ENCODE measurements around the gene DLEC1. TPM values are rescaled to one million over a fixed set of nuclear protein-coding genes. Genes with fewer than 3 reads are reported as not detected.
A peak's percentile ranks its signal among the peaks of the same experiment; 100 is the strongest.

The DLEC1 gene
- total and polyA plus RNA-seq, 2 donors from 2014 or later, result 0.52 to 3.3 TPM

- Histone ChIP-seq H3K36me3 (ENCODE audit: control insufficient read depth in 2 of 3, insufficient read depth in 3 of 3, low read length in 3 of 3) (peaks cover 0 to 2% (median 0%) of the 10 kb centered on the region in 3 donors), H3K4me3 (ENCODE audit: low read length in 3 of 3) (peak overlapping the region; percentile 83 to 96 (median 90)), H3K27me3 (ENCODE audit: control insufficient read depth, insufficient read depth, low read length) (no peaks in the 10 kb centered on the region), H3K4me1 (ENCODE audit: control insufficient read depth in 2 of 3, insufficient read depth in 2 of 3, low read depth in 1 of 3, low read length in 3 of 3) (peaks cover 0 to 9% (median 2%) of the 10 kb centered on the region in 3 donors), H3K9ac (ENCODE audit: low read length in 3 of 3) (peak overlapping the region; percentile 78 to 96 (median 88)), H3K9me3 (ENCODE audit: control insufficient read depth in 2 of 3, insufficient read depth in 1 of 3, low read length in 3 of 3) (no peaks in the 10 kb centered on the region), H3K27ac (ENCODE audit: low read depth in 2 of 2, low read length in 2 of 2) (peak overlapping the region; percentile 98 to 99)
- FAIRE-seq (no peak), DNase-seq (peak in 1 of 5 donors; percentile 55)
- no peak for TF ChIP-seq CTCF (IDR thresholded peaks at IDR 0.05; ENCODE audit: borderline replicate concordance, extremely low read depth, insufficient read depth)
- intact Hi-C loops (cut with DNase I), result no loop called here
These were observed 126.8 kb downstream of the DLEC1 start for GRCh38 chr3:38165722-38166387.

- no peak overlapping the region for H3K9ac ChIP-seq (ENCODE audit: low read length in 3 of 3)
- no peak for TF ChIP-seq CTCF (IDR thresholded peaks at IDR 0.05; ENCODE audit: borderline replicate concordance, extremely low read depth, insufficient read depth)
- H3K27me3 ChIP-seq (ENCODE audit: control insufficient read depth, insufficient read depth, low read length), result no peaks in the 10 kb centered on the region
- intact Hi-C loops (cut with DNase I), result no loop called here
- H3K4me3 ChIP-seq (ENCODE audit: low read length in 3 of 3), result no peak overlapping the region
- no peak for FAIRE-seq
- H3K4me1 ChIP-seq (ENCODE audit: control insufficient read depth in 2 of 3, insufficient read depth in 2 of 3, low read depth in 1 of 3, low read length in 3 of 3), result peaks cover 0 to 9% (median 2%) of the 10 kb centered on the region in 3 donors
- peaks cover 0 to 2% (median 0%) of the 10 kb centered on the region in 3 donors for H3K36me3 ChIP-seq (ENCODE audit: control insufficient read depth in 2 of 3, insufficient read depth in 3 of 3, low read length in 3 of 3)
- H3K9me3 ChIP-seq (ENCODE audit: control insufficient read depth in 2 of 3, insufficient read depth in 1 of 3, low read length in 3 of 3), result no peaks in the 10 kb centered on the region
- DNase-seq, result no peak
- H3K27ac ChIP-seq (ENCODE audit: low read depth in 2 of 2, low read length in 2 of 2), result no peak overlapping the region
These were observed 128.6 kb downstream of the DLEC1 start for GRCh38 chr3:38167591-38167990.

- peaks cover 0 to 2% (median 0%) of the 10 kb centered on the region in 3 donors for H3K36me3 ChIP-seq (ENCODE audit: control insufficient read depth in 2 of 3, insufficient read depth in 3 of 3, low read length in 3 of 3)
- no peaks in the 10 kb centered on the region for H3K27me3 ChIP-seq (ENCODE audit: control insufficient read depth, insufficient read depth, low read length)
- no peak for TF ChIP-seq CTCF (IDR thresholded peaks at IDR 0.05; ENCODE audit: borderline replicate concordance, extremely low read depth, insufficient read depth)
- intact Hi-C loops (cut with DNase I), result no loop called here
- peaks cover 0 to 13% (median 4%) of the 10 kb centered on the region in 3 donors for H3K4me1 ChIP-seq (ENCODE audit: control insufficient read depth in 2 of 3, insufficient read depth in 2 of 3, low read depth in 1 of 3, low read length in 3 of 3)
- FAIRE-seq (no peak), DNase-seq (no peak)
- H3K9me3 ChIP-seq (ENCODE audit: control insufficient read depth in 2 of 3, insufficient read depth in 1 of 3, low read length in 3 of 3), result no peaks in the 10 kb centered on the region
- no peak overlapping the region for H3K9ac ChIP-seq (ENCODE audit: low read length in 3 of 3)
- no peak overlapping the region for H3K4me3 ChIP-seq (ENCODE audit: low read length in 3 of 3)
- no peak overlapping the region for H3K27ac ChIP-seq (ENCODE audit: low read depth in 2 of 2, low read length in 2 of 2)
These were observed 129.4 kb downstream of the DLEC1 start for GRCh38 chr3:38168151-38169026.

All from kidney (tissue), 14 donors.